GM12878 (cell line): ENCODE measurements around the gene ACSM4. TPM values are rescaled to one million over a fixed set of nuclear protein-coding genes. Genes with fewer than 3 reads are reported as not detected.
A peak's percentile ranks its signal among the peaks of the same experiment; 100 is the strongest.

Source experiments
- ATAC-seq: fragments of 200-7000 bp; cut with Tn5 transposase; 3 replicates; pipeline ENCODE4 v1.9.1; 2020; ENCODE audit warnings: mild to moderate bottlenecking, moderate library complexity
- Bru-seq: library from RNA; stranded (reverse); fragments of 400-500 nt; gene quantifications from one replicate; lab custom pipeline; 2021; lab: Mats Ljungman, UMichigan
- BruChase-seq, 2 experiments: library from RNA; stranded (reverse); fragments of 400-500 nt; gene quantifications; one replicate each; lab custom pipeline; 2021; lab: Mats Ljungman, UMichigan
- BruUV-seq: library from RNA; stranded (reverse); fragments of 400-500 nt; replicated peaks from 2 replicates; lab custom pipeline; 2021; lab: Mats Ljungman, UMichigan
- CTCF ChIA-PET: fragments of 300-600 bp; sonication (Branson Sonifier 250); formaldehyde crosslinking; extraction: SDS; loops from one replicate; lab custom pipeline; 2021; ENCODE audit warnings: inconsistent platforms; lab: Yijun Ruan, JAX
- POLR2A ChIA-PET: fragments of 350-600 bp; formaldehyde crosslinking; extraction: SDS; loops from one replicate; lab custom pipeline; 2021; ENCODE audit warnings: inconsistent platforms; lab: Charles Lee
- RAD21 ChIA-PET: fragments of 300-600 bp; sonication (Branson Sonifier 250); formaldehyde crosslinking; loops from one replicate; lab custom pipeline; 2023; ENCODE audit warnings: antibody characterized with exemption; ENCODE audit not compliant: unreplicated experiment; lab: Charles Lee
- SMC1A ChIA-PET: fragments of 300-600 bp; sonication (Branson Sonifier 250); formaldehyde crosslinking; loops from one replicate; lab custom pipeline; 2023; ENCODE audit not compliant: unreplicated experiment, uncharacterized antibody; lab: Charles Lee
- DNase-seq: peaks from one replicate; pipeline ENCODE4 v3.0.0-alpha.2; 2011; ENCODE audit warnings: low read depth, low spot score
- FAIRE-seq: peaks from 3 replicates; lab custom pipeline; 2011; peaks lifted over from hg19 to GRCh38; lab: Jason Lieb, UNC
- H2AFZ ChIP-seq: 2 replicates; pipeline ENCODE4 v1.6.0; 2011; ENCODE audit warnings: low read depth, low read length, control low read depth; ENCODE audit not compliant: control insufficient read depth
- H3K27ac ChIP-seq: 2 replicates; pipeline ENCODE4 v1.5.1; 2011; ENCODE audit warnings: control low read depth; ENCODE audit not compliant: control insufficient read depth, insufficient read depth
- H3K27me3 ChIP-seq, 2 experiments: replicated peaks in 1 of 2; 2 replicates each; pipeline versions ENCODE4 v1.6.0 to v1.6.1; 2011; ENCODE audit warnings: low read length in 1 of 2; ENCODE audit not compliant: control insufficient read depth in 2 of 2, insufficient read depth in 2 of 2
- H3K36me3 ChIP-seq, 2 experiments: 2 replicates each; pipeline ENCODE4 v1.5.1; 2011; ENCODE audit warnings: low read length in 1 of 2; ENCODE audit not compliant: control insufficient read depth in 2 of 2, insufficient read depth in 2 of 2
- H3K4me1 ChIP-seq: 2 replicates; pipeline ENCODE4 v1.6.1; 2011; ENCODE audit warnings: mild to moderate bottlenecking, low read length, moderate library complexity, mixed read lengths; ENCODE audit not compliant: control insufficient read depth, insufficient read depth
- H3K4me2 ChIP-seq: 2 replicates; pipeline ENCODE4 v1.6.0; 2011; ENCODE audit warnings: control low read depth; ENCODE audit not compliant: control insufficient read depth, insufficient read depth
- H3K4me3 ChIP-seq: fragments of 200-600 bp; sonication (generic); 2 replicates; pipeline ENCODE4 v1.5.1; 2016
- H3K79me2 ChIP-seq: 2 replicates; pipeline ENCODE4 v1.6.0; 2011; ENCODE audit warnings: low read length; ENCODE audit not compliant: control insufficient read depth, insufficient read depth
- H3K9ac ChIP-seq: 2 replicates; pipeline ENCODE4 v1.8.0; 2011; ENCODE audit warnings: low read length, control low read depth, mixed read lengths; ENCODE audit not compliant: control insufficient read depth, insufficient read depth
- H3K9me3 ChIP-seq: replicated peaks from 3 replicates; pipeline ENCODE4 v1.5.1; 2011; ENCODE audit warnings: mild to moderate bottlenecking, low read length; ENCODE audit not compliant: control insufficient read depth, insufficient read depth
- H4K20me1 ChIP-seq: 2 replicates; pipeline ENCODE4 v1.6.0; 2011; ENCODE audit not compliant: control insufficient read depth, insufficient read depth
- ASH2L ChIP-seq: fragments of 300-600, 200-600 bp; sonication (generic); IDR thresholded peaks from 2 replicates; pipeline ENCODE4 v1.6.1; 2017; ENCODE audit warnings: low read depth, mild to moderate bottlenecking, borderline replicate concordance
- CHD2 ChIP-seq: IDR thresholded peaks from 2 replicates; pipeline ENCODE4 v1.6.1; 2011; ENCODE audit warnings: low read depth, low read length, improper control_type of control experiment, borderline replicate concordance
- EGR1 ChIP-seq, 2 experiments: IDR thresholded peaks; 1 replicate in 1 of 2; 2 replicates in 1 of 2; pipeline ENCODE4 v1.6.1; 2011 to 2012; ENCODE audit warnings: low read depth in 2 of 2, low read length in 2 of 2, borderline replicate concordance in 1 of 2, mild to moderate bottlenecking in 1 of 2, moderate library complexity in 1 of 2
- PML ChIP-seq: IDR thresholded peaks from 2 replicates; pipeline ENCODE4 v1.6.1; 2012; ENCODE audit warnings: low read length, inconsistent platforms
- RB1 ChIP-seq: fragments of 450-650 bp; formaldehyde crosslinking; IDR thresholded peaks from 2 replicates; pipeline ENCODE4 v1.6.1; 2017; ENCODE audit warnings: mild to moderate bottlenecking, borderline replicate concordance
- RELA ChIP-seq: fragments of 450-650 bp; IDR thresholded peaks from 2 replicates; pipeline ENCODE4 v1.8.0; 2014; ENCODE audit warnings: borderline replicate concordance; ENCODE audit not compliant: partially characterized antibody
- SRF ChIP-seq, 2 experiments: IDR thresholded peaks; 2 replicates each; pipeline ENCODE4 v1.6.1; 2011; ENCODE audit warnings: low read depth in 2 of 2, low read length in 2 of 2, mild to moderate bottlenecking in 1 of 2, moderate library complexity in 1 of 2
- SUZ12 ChIP-seq: fragments of 200-600 bp; sonication (generic); IDR thresholded peaks from one replicate; pipeline ENCODE4 v1.6.1; 2018; ENCODE audit warnings: antibody characterized with exemption, mild to moderate bottlenecking; ENCODE audit not compliant: unreplicated experiment
- WGBS: methylation state at CpG from one replicate; pipeline ENCODE4 v1.1.6; 2016; ENCODE audit warnings: low lambda C conversion rate; ENCODE audit not compliant: insufficient replicate concordance, insufficient coverage; ENCODE audit errors: missing lambda C conversion rate; 5-methylcytosine and 5-hydroxymethylcytosine counted together
- in situ Hi-C: fragments of 300-500 bp; cut with MboI; formaldehyde crosslinking; loops from 9 replicates; pipeline ENCODE4 v1.14.3; 2018; ENCODE audit warnings: mixed read lengths
- intact Hi-C: fragments of 100-400 bp; cut with micrococcal nuclease; formaldehyde crosslinking; loops from one replicate; pipeline ENCODE4 v1.14.2; 2022; ENCODE audit not compliant: unreplicated experiment
- long read RNA-seq, 2 experiments: library from polyadenylated mRNA; unstranded; transcript quantifications; one replicate each; pipeline ENCODE4 v2.0.0, GENCODE V29; 2019 to 2020
- polyA minus RNA-seq, 3 experiments: library from RNA; depleted of rRNA, polyadenylated mRNA; stranded (reverse); fragments of >200 nt; gene quantifications; 2 replicates each; pipeline ENCODE4 v1.2.3, GENCODE V29; 2011
- polyA plus RNA-seq, 11 experiments: library from polyadenylated mRNA; depleted of rRNA in 4 of 11; unstranded in 6 of 11; stranded (reverse) in 5 of 11; fragments of >200 nt; fragmentation: Nextera tagmentation in 4 of 11; fragmentation: Illumina TruSeq in 1 of 11; extraction: Ambion mirVana in 4 of 11; extraction: Trizol in 1 of 11; gene quantifications; 1 replicate in 1 of 11; 2 replicates in 10 of 11; pipeline versions ENCODE4 v1.2.1 to v1.2.3, GENCODE V29; 2011 to 2016; ENCODE audit warnings: inconsistent platforms in 2 of 11, missing spikeins in 2 of 11, low read depth in 1 of 11
- total RNA-seq, 4 experiments: library from RNA; depleted of rRNA in 3 of 4; stranded (reverse); fragments of >200 nt in 3 of 4; fragmentation: Illumina TruSeq in 1 of 4; extraction: Trizol in 1 of 4; gene quantifications; 2 replicates each; pipeline versions ENCODE4 v1.2.1 to v1.2.3, GENCODE V29; 2013 to 2021
- TF ChIP-seq, protein P1 (sequence below): fragments of 150-350 bp; IDR thresholded peaks from 2 replicates; pipeline ENCODE4 v1.6.1; 2014; ENCODE audit warnings: mild to moderate bottlenecking, low read depth, low read length
- TF ChIP-seq, protein P2 (sequence below): IDR thresholded peaks from 2 replicates; pipeline ENCODE4 v1.6.1; 2012; ENCODE audit warnings: low read length, inconsistent platforms
- TF ChIP-seq, protein P3 (sequence below): fragments of 450-650 bp; formaldehyde crosslinking; IDR thresholded peaks from 2 replicates; pipeline ENCODE4 v1.4.0; 2020; ENCODE audit warnings: mild to moderate bottlenecking, moderate library complexity
- TF ChIP-seq, protein P4 (sequence below): IDR thresholded peaks from 2 replicates; pipeline ENCODE4 v1.6.1; 2012; ENCODE audit warnings: low read depth, low read length, improper control_type of control experiment

Gene ACSM4
- not detected in 2 replicates for total RNA-seq (2013; cell fraction: nucleolus; rRNA removed)
- total RNA-seq (2014; rRNA removed) (not detected in 2 replicates), total RNA-seq (2014; rRNA removed; fragmentation: Illumina TruSeq; extraction: Trizol) (not detected in 2 replicates), total RNA-seq (2021) (not detected in 2 replicates), polyA plus RNA-seq (2011; rRNA removed) (not detected in 2 replicates), polyA plus RNA-seq (2014; fragmentation: Illumina TruSeq; extraction: Trizol) (not detected in 2 replicates), polyA plus RNA-seq (2014; fragmentation: Nextera tagmentation; extraction: Ambion mirVana) (not detected), polyA plus RNA-seq (2014; rRNA removed) (not detected in 2 replicates), polyA plus RNA-seq (2016; fragmentation: Nextera tagmentation; extraction: Ambion mirVana) (not detected), polyA minus RNA-seq (2011; rRNA and poly(A)+ RNA removed) (not detected in 2 replicates), Bru-seq, nascent RNA (not detected), BruChase-seq, experiment 1, labeled RNA remaining after a 6-hour chase (percentile 4 among the genes with signal in this experiment), BruChase-seq, experiment 2, labeled RNA remaining after a 2-hour chase (not detected)
- polyA plus RNA-seq (2011; ENCODE audit: low read depth), result not detected
- not detected in 2 replicates for polyA plus RNA-seq (2011; cell fraction: cytosol; rRNA removed)
- polyA plus RNA-seq (2011; cell fraction: nucleus; rRNA removed), result not detected in 2 replicates
- not detected in 2 replicates for polyA plus RNA-seq (2012)
- not detected in 2 replicates for polyA minus RNA-seq (2011; cell fraction: cytosol; rRNA and poly(A)+ RNA removed)
- not detected in 2 replicates for polyA minus RNA-seq (2011; cell fraction: nucleus; rRNA and poly(A)+ RNA removed)
- long read RNA-seq, experiment 1, result 0 reads
- long read RNA-seq, experiment 2, partial matches to known transcripts, result 0 of 2 reads
- long read RNA-seq, experiment 2, other reads (novel, unspliced or antisense), result 2 of 2 reads

GRCh38 chr12:7303772-7304171 is at the start of gene ACSM4:
Gene ACSM4, plus strand, starts transcription at chr12:7304072. Its CDS starts 260 bp downstream, at chr12:7304332.
- H3K9me3 ChIP-seq, result no peaks in the 10 kb centered on the region
- H3K4me2 ChIP-seq, result no peak within 1 kb of the TSS
- no peak within 1 kb of the TSS for H3K9ac ChIP-seq
- no peaks in the 10 kb centered on the region for H3K4me1 ChIP-seq
- ChIA-PET SMC1A (no interaction called here), RAD21 (no interaction called here), POLR2A (no interaction called here), CTCF (no interaction called here)
- intact Hi-C loops (no loop called here), in situ Hi-C loops (no loop called here)
- H3K27ac ChIP-seq, result no peak within 1 kb of the TSS
- H3K36me3 ChIP-seq, result no peaks in the 10 kb centered on the region
- H3K4me3 ChIP-seq, result no peak within 1 kb of the TSS
- DNase-seq (no peak), ATAC-seq (no peak), FAIRE-seq (no peak)
- WGBS, result 16% methylated on average over 3 of the region's 3 CpGs
- no peak within 1 kb of the TSS for H2AFZ ChIP-seq
- no peaks in the 10 kb centered on the region for H3K79me2 ChIP-seq
- H4K20me1 ChIP-seq, result no peaks in the 10 kb centered on the region
- no peaks in the 10 kb centered on the region for H3K27me3 ChIP-seq
- BruUV-seq, result no TSS peak
- TF ChIP-seq, protein P1, sequence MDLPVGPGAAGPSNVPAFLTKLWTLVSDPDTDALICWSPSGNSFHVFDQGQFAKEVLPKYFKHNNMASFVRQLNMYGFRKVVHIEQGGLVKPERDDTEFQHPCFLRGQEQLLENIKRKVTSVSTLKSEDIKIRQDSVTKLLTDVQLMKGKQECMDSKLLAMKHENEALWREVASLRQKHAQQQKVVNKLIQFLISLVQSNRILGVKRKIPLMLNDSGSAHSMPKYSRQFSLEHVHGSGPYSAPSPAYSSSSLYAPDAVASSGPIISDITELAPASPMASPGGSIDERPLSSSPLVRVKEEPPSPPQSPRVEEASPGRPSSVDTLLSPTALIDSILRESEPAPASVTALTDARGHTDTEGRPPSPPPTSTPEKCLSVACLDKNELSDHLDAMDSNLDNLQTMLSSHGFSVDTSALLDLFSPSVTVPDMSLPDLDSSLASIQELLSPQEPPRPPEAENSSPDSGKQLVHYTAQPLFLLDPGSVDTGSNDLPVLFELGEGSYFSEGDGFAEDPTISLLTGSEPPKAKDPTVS, result no peak
- TF ChIP-seq CHD2 (no peak), ASH2L (no peak), PML (no peak), EGR1 (IDR thresholded peaks at IDR 0.05; ENCODE audit: borderline replicate concordance in 1 of 2, low read depth in 2 of 2, low read length in 2 of 2) (no peak), SRF (IDR thresholded peaks at IDR 0.05; ENCODE audit: low read depth in 2 of 2, low read length in 2 of 2) (no peak), RB1 (no peak), SUZ12 (no peak), RELA (no peak)
- TF ChIP-seq, protein P2, sequence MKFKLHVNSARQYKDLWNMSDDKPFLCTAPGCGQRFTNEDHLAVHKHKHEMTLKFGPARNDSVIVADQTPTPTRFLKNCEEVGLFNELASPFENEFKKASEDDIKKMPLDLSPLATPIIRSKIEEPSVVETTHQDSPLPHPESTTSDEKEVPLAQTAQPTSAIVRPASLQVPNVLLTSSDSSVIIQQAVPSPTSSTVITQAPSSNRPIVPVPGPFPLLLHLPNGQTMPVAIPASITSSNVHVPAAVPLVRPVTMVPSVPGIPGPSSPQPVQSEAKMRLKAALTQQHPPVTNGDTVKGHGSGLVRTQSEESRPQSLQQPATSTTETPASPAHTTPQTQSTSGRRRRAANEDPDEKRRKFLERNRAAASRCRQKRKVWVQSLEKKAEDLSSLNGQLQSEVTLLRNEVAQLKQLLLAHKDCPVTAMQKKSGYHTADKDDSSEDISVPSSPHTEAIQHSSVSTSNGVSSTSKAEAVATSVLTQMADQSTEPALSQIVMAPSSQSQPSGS, result no peak
- TF ChIP-seq, protein P3, sequence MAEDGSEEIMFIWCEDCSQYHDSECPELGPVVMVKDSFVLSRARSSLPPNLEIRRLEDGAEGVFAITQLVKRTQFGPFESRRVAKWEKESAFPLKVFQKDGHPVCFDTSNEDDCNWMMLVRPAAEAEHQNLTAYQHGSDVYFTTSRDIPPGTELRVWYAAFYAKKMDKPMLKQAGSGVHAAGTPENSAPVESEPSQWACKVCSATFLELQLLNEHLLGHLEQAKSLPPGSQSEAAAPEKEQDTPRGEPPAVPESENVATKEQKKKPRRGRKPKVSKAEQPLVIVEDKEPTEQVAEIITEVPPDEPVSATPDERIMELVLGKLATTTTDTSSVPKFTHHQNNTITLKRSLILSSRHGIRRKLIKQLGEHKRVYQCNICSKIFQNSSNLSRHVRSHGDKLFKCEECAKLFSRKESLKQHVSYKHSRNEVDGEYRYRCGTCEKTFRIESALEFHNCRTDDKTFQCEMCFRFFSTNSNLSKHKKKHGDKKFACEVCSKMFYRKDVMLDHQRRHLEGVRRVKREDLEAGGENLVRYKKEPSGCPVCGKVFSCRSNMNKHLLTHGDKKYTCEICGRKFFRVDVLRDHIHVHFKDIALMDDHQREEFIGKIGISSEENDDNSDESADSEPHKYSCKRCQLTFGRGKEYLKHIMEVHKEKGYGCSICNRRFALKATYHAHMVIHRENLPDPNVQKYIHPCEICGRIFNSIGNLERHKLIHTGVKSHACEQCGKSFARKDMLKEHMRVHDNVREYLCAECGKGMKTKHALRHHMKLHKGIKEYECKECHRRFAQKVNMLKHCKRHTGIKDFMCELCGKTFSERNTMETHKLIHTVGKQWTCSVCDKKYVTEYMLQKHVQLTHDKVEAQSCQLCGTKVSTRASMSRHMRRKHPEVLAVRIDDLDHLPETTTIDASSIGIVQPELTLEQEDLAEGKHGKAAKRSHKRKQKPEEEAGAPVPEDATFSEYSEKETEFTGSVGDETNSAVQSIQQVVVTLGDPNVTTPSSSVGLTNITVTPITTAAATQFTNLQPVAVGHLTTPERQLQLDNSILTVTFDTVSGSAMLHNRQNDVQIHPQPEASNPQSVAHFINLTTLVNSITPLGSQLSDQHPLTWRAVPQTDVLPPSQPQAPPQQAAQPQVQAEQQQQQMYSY (CRISPR knock-in tag), result no peak
- TF ChIP-seq, protein P4, sequence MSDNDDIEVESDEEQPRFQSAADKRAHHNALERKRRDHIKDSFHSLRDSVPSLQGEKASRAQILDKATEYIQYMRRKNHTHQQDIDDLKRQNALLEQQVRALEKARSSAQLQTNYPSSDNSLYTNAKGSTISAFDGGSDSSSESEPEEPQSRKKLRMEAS, result no peak
